Middle frontal gyrus (tissue), 1 donor: Measurements from ENCODE around the gene RNF121.

ENCODE experiments used
- DNase-seq: peaks from one replicate; pipeline ENCODE4 v3.0.0-alpha.2; 2015; ENCODE audit warnings: low spot score; ENCODE audit errors: extremely low spot score

The RNF121 gene

GRCh38 chr11:72005347-72006260 lies 76.8 kb downstream of the RNF121 start:
- DNase-seq, result no peak

- DNase-seq, result no peak
These were observed 77.7 kb downstream of the RNF121 start for GRCh38 chr11:72006309-72007088.

- no peak for DNase-seq
These were observed 78.2 kb downstream of the RNF121 start for GRCh38 chr11:72007089-72007476.

- no peak for DNase-seq
These were observed 78.7 kb downstream of the RNF121 start for GRCh38 chr11:72007587-72007986.

- no peak for DNase-seq
These were observed 79.9 kb downstream of the RNF121 start for GRCh38 chr11:72008728-72009127.

- no peak for DNase-seq
These were observed 80.3 kb downstream of the RNF121 start for GRCh38 chr11:72009156-72009555.

- DNase-seq, result no peak
These were observed 81.8 kb downstream of the RNF121 start for GRCh38 chr11:72010529-72011233.

- DNase-seq, result no peak
These were observed 83.3 kb downstream of the RNF121 start for GRCh38 chr11:72012091-72012630.

- DNase-seq, result no peak
These were observed 84.3 kb downstream of the RNF121 start for GRCh38 chr11:72012897-72013721.

- no peak for DNase-seq
These were observed 85.2 kb downstream of the RNF121 start for GRCh38 chr11:72013765-72014711.

GRCh38 chr11:72014761-72015320 lies 86.0 kb downstream of the RNF121 start:
- DNase-seq, result no peak

- DNase-seq, result no peak
These were observed 86.7 kb downstream of the RNF121 start for GRCh38 chr11:72015511-72016061.

GRCh38 chr11:72018171-72018570 lies 89.3 kb downstream of the RNF121 start:
- no peak for DNase-seq

- DNase-seq, result no peak
These were observed 94.5 kb downstream of the RNF121 start for GRCh38 chr11:72023335-72023734.

GRCh38 chr11:72024069-72024754 lies 95.4 kb downstream of the RNF121 start:
- no peak for DNase-seq

GRCh38 chr11:72026090-72026489 lies 97.2 kb downstream of the RNF121 start:
- no peak for DNase-seq

GRCh38 chr11:72030472-72031045 lies 101.7 kb downstream of the RNF121 start:
- DNase-seq, result no peak

- DNase-seq, result no peak
These were observed 107.8 kb downstream of the RNF121 start for GRCh38 chr11:72036687-72037086.
